Activated effector memory CD4-positive, alpha-beta T cell treated with anti-CD3 and anti-CD28 coated beads, Interleukin-2, amount 50 U/mL, for 16 hours (primary cell): ENCODE measurements around the gene GPATCH8.

Source experiments
- DNase-seq: peaks from one replicate; pipeline ENCODE4 v3.0.0-alpha.2; 2020

Gene GPATCH8

GRCh38 chr17:44451016-44451627, 52.1 kb downstream of the GPATCH8 start:
- no peak for DNase-seq

GRCh38 chr17:44448412-44448811, 54.8 kb downstream of the GPATCH8 start:
- DNase-seq = no peak

- no peak for DNase-seq
Observed at GRCh38 chr17:44444735-44445105, 58.5 kb downstream of the GPATCH8 start.

- DNase-seq = no peak
Observed at GRCh38 chr17:44442806-44443205, 60.4 kb downstream of the GPATCH8 start.

- no peak for DNase-seq
Observed at GRCh38 chr17:44439168-44439567, 64.0 kb downstream of the GPATCH8 start.

GRCh38 chr17:44438636-44439035, 64.6 kb downstream of the GPATCH8 start:
- no peak for DNase-seq

- no peak for DNase-seq
Observed at GRCh38 chr17:44436336-44436735, 66.9 kb downstream of the GPATCH8 start.

- DNase-seq = no peak
Observed at GRCh38 chr17:44432254-44433157, 70.7 kb downstream of the GPATCH8 start.

GRCh38 chr17:44424828-44425461, 78.3 kb downstream of the GPATCH8 start:
- no peak for DNase-seq

- no peak for DNase-seq
Observed at GRCh38 chr17:44417553-44417952, 85.7 kb downstream of the GPATCH8 start.

GRCh38 chr17:44416558-44417289, 86.5 kb downstream of the GPATCH8 start:
- DNase-seq = no peak

- no peak for DNase-seq
Observed at GRCh38 chr17:44414394-44415155, 88.6 kb downstream of the GPATCH8 start.

- no peak for DNase-seq
Observed at GRCh38 chr17:44409309-44410028, 93.7 kb downstream of the GPATCH8 start.

- DNase-seq = no peak
Observed at GRCh38 chr17:44408786-44409185, 94.4 kb downstream of the GPATCH8 start.

- no peak for DNase-seq
Observed at GRCh38 chr17:44402564-44403172, 100.5 kb downstream of the GPATCH8 start.

GRCh38 chr17:44400226-44400847, 102.9 kb downstream of the GPATCH8 start:
- DNase-seq = no peak

- DNase-seq = no peak
Observed at GRCh38 chr17:44398692-44399691, 104.2 kb downstream of the GPATCH8 start.

- no peak for DNase-seq
Observed at GRCh38 chr17:44397479-44398440, 105.4 kb downstream of the GPATCH8 start.
